WTC11 (cell line): ENCODE data around the gene CCDC141. TPM values are rescaled to one million over a fixed set of nuclear protein-coding genes. Genes with fewer than 3 reads are reported as not detected.

Experiments used
- ATAC-seq: fragments of 200-7000 bp; cut with Tn5 transposase; 2 replicates; pipeline ENCODE4 v1.10.0; 2021; ENCODE audit warnings: mild to moderate bottlenecking, moderate library complexity
- CTCF ChIA-PET: fragments of 300-600 bp; sonication (Branson Sonifier 250); formaldehyde crosslinking; loops from one replicate; lab custom pipeline; 2021; ENCODE audit warnings: antibody characterized with exemption; lab: Charles Lee
- POLR2A ChIA-PET: fragments of 350-600 bp; sonication (Branson Sonifier 250); formaldehyde crosslinking; loops from one replicate; lab custom pipeline; 2021; ENCODE audit warnings: antibody characterized with exemption; lab: Charles Lee
- DNase-seq: peaks from one replicate; pipeline ENCODE4 v3.0.0; 2021; ENCODE audit warnings: low spot score
- H3K27ac Mint-ChIP-seq: 2 replicates; pipeline ENCODE4 v1.8.0; 2021; ENCODE audit warnings: mixed read lengths
- H3K27me3 Mint-ChIP-seq: 2 replicates; pipeline ENCODE4 v1.8.0; 2021; ENCODE audit warnings: low read depth, mild to moderate bottlenecking, moderate library complexity, mixed read lengths
- H3K36me3 Mint-ChIP-seq: 2 replicates; pipeline ENCODE4 v1.8.0; 2021; ENCODE audit warnings: mixed read lengths
- H3K4me1 Mint-ChIP-seq: 2 replicates; pipeline ENCODE4 v1.8.0; 2022; ENCODE audit warnings: mixed read lengths
- H3K4me3 Mint-ChIP-seq: 2 replicates; pipeline ENCODE4 v1.8.0; 2021; ENCODE audit warnings: mild to moderate bottlenecking, moderate library complexity, mixed read lengths
- H3K9me3 Mint-ChIP-seq: 2 replicates; pipeline ENCODE4 v1.8.0; 2021; ENCODE audit warnings: mixed read lengths
- ATF1 ChIP-seq: sonication (generic); formaldehyde crosslinking; IDR thresholded peaks from 2 replicates; pipeline ENCODE4 v1.8.1; 2023; ENCODE audit warnings: mild to moderate bottlenecking, moderate library complexity, missing genetic modification reagents
- IRF2 ChIP-seq: sonication (generic); formaldehyde crosslinking; IDR thresholded peaks from 2 replicates; pipeline ENCODE4 v1.8.0; 2022; ENCODE audit warnings: low read depth, missing genetic modification reagents, borderline replicate concordance
- MYBL2 ChIP-seq: sonication (generic); formaldehyde crosslinking; IDR thresholded peaks from 2 replicates; pipeline ENCODE4 v1.8.1; 2023; ENCODE audit warnings: mild to moderate bottlenecking, moderate library complexity, missing genetic modification reagents
- NFYB ChIP-seq: sonication (generic); formaldehyde crosslinking; conservative IDR thresholded peaks from 2 replicates; pipeline ENCODE4 v1.8.0; 2022; ENCODE audit warnings: low read depth, missing genetic modification reagents
- NR3C1 ChIP-seq: sonication (generic); formaldehyde crosslinking; conservative IDR thresholded peaks from 2 replicates; pipeline ENCODE4 v1.8.1; 2023; ENCODE audit warnings: low read depth, mild to moderate bottlenecking, missing genetic modification reagents
- SMAD3 ChIP-seq: sonication (generic); formaldehyde crosslinking; IDR thresholded peaks from 2 replicates; pipeline ENCODE4 v1.8.0; 2022; ENCODE audit warnings: missing genetic modification reagents, mild to moderate bottlenecking, borderline replicate concordance
- ZNF219 ChIP-seq: sonication (generic); formaldehyde crosslinking; IDR thresholded peaks from 2 replicates; pipeline ENCODE4 v1.8.0; 2023; ENCODE audit warnings: missing genetic modification reagents, mild to moderate bottlenecking, borderline replicate concordance
- ZNF671 ChIP-seq: fragments of 250-450 bp; sonication (Bioruptor Pico); IDR thresholded peaks from 2 replicates; pipeline ENCODE4 v1.8.0; 2021; ENCODE audit warnings: mild to moderate bottlenecking
- total RNA-seq: library from RNA; stranded (reverse); gene quantifications from 3 replicates; pipeline ENCODE4 v1.2.3, GENCODE V29; 2021
- TF ChIP-seq, protein P1 (sequence below): sonication (generic); formaldehyde crosslinking; IDR thresholded peaks from 2 replicates; pipeline ENCODE4 v1.8.0; 2022; ENCODE audit warnings: mild to moderate bottlenecking, missing genetic modification reagents
- TF ChIP-seq, protein P2 (sequence below): sonication (generic); formaldehyde crosslinking; IDR thresholded peaks from 2 replicates; pipeline ENCODE4 v1.8.1; 2023; ENCODE audit warnings: mild to moderate bottlenecking, missing genetic modification reagents, moderate library complexity
- TF ChIP-seq, protein P3 (sequence below): sonication (generic); formaldehyde crosslinking; IDR thresholded peaks from 2 replicates; pipeline ENCODE4 v1.8.0; 2022; ENCODE audit warnings: missing genetic modification reagents
- TF ChIP-seq, protein P4 (sequence below): sonication (generic); formaldehyde crosslinking; IDR thresholded peaks from 2 replicates; pipeline ENCODE4 v1.8.0; 2022; ENCODE audit warnings: mild to moderate bottlenecking, missing genetic modification reagents
- TF ChIP-seq, protein P5 (sequence below): sonication (generic); formaldehyde crosslinking; IDR thresholded peaks from 2 replicates; pipeline ENCODE4 v1.8.0; 2022; ENCODE audit warnings: mild to moderate bottlenecking, missing genetic modification reagents
- TF ChIP-seq, protein P6 (sequence below): sonication (generic); formaldehyde crosslinking; conservative IDR thresholded peaks from 2 replicates; pipeline ENCODE4 v1.8.1; 2023; ENCODE audit warnings: mild to moderate bottlenecking, low read depth, missing genetic modification reagents, moderate library complexity

Gene CCDC141
- total RNA-seq, 1 experiment from 2014 or later, result 8.5 TPM

DNA sequence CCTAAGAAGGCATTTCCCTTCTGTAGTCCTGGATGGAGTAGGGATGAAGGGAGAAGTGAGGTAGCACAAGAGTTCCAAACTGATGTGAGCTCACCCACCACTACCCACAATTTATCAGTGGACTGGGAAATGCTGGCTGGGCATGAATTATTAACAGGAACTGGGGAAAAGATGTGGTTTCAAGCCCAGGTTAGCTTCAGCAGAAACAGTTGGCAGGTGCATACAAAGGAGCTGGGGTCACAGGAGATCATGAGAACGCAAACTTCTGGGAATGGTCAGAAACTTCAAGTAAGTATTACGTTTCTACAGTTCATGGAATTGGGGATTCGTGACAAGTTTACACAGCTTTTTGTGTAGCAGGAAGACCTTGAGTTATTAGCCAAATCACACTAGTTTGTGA lies 5.4 kb downstream of the CCDC141 start (continued):
- TF ChIP-seq, protein P1, sequence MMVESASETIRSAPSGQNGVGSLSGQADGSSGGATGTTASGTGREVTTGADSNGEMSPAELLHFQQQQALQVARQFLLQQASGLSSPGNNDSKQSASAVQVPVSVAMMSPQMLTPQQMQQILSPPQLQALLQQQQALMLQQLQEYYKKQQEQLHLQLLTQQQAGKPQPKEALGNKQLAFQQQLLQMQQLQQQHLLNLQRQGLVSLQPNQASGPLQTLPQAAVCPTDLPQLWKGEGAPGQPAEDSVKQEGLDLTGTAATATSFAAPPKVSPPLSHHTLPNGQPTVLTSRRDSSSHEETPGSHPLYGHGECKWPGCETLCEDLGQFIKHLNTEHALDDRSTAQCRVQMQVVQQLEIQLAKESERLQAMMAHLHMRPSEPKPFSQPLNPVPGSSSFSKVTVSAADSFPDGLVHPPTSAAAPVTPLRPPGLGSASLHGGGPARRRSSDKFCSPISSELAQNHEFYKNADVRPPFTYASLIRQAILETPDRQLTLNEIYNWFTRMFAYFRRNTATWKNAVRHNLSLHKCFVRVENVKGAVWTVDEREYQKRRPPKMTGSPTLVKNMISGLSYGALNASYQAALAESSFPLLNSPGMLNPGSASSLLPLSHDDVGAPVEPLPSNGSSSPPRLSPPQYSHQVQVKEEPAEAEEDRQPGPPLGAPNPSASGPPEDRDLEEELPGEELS (CRISPR knock-in tag), result no peak
- TF ChIP-seq, protein P2, sequence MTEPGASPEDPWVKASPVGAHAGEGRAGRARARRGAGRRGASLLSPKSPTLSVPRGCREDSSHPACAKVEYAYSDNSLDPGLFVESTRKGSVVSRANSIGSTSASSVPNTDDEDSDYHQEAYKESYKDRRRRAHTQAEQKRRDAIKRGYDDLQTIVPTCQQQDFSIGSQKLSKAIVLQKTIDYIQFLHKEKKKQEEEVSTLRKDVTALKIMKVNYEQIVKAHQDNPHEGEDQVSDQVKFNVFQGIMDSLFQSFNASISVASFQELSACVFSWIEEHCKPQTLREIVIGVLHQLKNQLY (CRISPR knock-in tag), result no peak

DNA sequence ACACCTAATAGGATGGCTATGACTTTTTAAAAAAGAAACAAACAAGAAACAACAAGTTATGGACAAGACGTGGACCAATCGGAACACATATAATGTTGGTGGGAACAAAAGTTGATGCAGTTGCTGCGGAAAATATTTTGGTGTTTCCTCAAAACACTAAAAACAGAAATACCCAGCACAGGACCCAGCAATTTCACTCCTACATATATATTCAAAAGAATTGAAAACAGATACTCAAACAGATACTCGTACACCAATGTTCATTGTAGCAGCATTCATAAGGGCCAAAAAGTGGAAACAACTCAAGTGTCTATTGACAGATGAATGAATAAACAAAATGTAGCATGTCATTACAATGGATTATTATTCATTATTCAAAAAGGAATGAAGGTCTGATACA lies 12.1 kb downstream of the CCDC141 start:
- ChIA-PET CTCF (no interaction called here), POLR2A (no interaction called here)
- ATAC-seq (no peak), DNase-seq (no peak)
- no peaks in the 10 kb centered on the region for H3K27me3 Mint-ChIP-seq
- peaks cover 12% of the 10 kb centered on the region for H3K9me3 Mint-ChIP-seq
- peaks cover 6% of the 10 kb centered on the region; the same call in 1 of the 2 replicates for H3K4me1 Mint-ChIP-seq
- no peak overlapping the region for H3K27ac Mint-ChIP-seq
- H3K36me3 Mint-ChIP-seq, result peaks cover 18% of the 10 kb centered on the region
- TF ChIP-seq, protein P3, sequence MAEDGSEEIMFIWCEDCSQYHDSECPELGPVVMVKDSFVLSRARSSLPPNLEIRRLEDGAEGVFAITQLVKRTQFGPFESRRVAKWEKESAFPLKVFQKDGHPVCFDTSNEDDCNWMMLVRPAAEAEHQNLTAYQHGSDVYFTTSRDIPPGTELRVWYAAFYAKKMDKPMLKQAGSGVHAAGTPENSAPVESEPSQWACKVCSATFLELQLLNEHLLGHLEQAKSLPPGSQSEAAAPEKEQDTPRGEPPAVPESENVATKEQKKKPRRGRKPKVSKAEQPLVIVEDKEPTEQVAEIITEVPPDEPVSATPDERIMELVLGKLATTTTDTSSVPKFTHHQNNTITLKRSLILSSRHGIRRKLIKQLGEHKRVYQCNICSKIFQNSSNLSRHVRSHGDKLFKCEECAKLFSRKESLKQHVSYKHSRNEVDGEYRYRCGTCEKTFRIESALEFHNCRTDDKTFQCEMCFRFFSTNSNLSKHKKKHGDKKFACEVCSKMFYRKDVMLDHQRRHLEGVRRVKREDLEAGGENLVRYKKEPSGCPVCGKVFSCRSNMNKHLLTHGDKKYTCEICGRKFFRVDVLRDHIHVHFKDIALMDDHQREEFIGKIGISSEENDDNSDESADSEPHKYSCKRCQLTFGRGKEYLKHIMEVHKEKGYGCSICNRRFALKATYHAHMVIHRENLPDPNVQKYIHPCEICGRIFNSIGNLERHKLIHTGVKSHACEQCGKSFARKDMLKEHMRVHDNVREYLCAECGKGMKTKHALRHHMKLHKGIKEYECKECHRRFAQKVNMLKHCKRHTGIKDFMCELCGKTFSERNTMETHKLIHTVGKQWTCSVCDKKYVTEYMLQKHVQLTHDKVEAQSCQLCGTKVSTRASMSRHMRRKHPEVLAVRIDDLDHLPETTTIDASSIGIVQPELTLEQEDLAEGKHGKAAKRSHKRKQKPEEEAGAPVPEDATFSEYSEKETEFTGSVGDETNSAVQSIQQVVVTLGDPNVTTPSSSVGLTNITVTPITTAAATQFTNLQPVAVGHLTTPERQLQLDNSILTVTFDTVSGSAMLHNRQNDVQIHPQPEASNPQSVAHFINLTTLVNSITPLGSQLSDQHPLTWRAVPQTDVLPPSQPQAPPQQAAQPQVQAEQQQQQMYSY (CRISPR knock-in tag), result no peak
- TF ChIP-seq, protein P4, sequence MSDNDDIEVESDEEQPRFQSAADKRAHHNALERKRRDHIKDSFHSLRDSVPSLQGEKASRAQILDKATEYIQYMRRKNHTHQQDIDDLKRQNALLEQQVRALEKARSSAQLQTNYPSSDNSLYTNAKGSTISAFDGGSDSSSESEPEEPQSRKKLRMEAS (CRISPR knock-in tag), result no peak
- TF ChIP-seq NR3C1 (CRISPR knock-in tag) (no peak), MYBL2 (CRISPR knock-in tag) (no peak), ZNF671 (CRISPR knock-in tag) (no peak), SMAD3 (CRISPR knock-in tag) (no peak), IRF2 (CRISPR knock-in tag) (no peak), ATF1 (CRISPR knock-in tag) (no peak)
- TF ChIP-seq, protein P5, sequence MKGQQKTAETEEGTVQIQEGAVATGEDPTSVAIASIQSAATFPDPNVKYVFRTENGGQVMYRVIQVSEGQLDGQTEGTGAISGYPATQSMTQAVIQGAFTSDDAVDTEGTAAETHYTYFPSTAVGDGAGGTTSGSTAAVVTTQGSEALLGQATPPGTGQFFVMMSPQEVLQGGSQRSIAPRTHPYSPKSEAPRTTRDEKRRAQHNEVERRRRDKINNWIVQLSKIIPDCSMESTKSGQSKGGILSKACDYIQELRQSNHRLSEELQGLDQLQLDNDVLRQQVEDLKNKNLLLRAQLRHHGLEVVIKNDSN (CRISPR knock-in tag), result no peak
- no peak overlapping the region for H3K4me3 Mint-ChIP-seq

DNA sequence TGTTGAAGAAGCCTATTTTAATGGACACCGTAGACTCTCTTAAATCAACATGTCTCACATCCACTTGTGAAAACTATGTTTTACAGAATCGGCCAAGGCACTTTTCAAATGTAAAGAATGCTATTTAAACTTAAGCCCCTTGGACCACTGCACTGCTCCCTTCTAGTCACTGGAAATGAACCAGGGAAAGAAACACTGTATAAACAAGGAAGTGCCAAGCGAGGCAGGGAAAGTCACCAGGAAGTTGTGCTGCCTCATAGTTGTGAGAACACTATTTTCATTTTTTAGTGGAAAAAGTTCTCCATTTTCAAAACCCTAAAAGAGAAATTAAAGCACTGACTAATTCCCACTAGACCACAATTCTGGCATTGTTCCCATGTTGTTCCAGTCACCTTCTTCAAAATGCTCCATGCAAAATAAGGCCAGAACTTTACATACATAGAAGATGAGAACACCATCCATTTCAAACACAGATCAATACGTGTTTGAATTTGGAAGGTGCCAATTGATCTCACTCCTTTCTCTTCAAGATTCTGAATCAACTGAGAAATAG lies 13.5 kb downstream of the CCDC141 start:
- peaks cover 9% of the 10 kb centered on the region for H3K36me3 Mint-ChIP-seq
- no peak for ATAC-seq

More for the DNA sequence above, 13.5 kb downstream of the CCDC141 start:
- no peak overlapping the region for H3K4me3 Mint-ChIP-seq
- peaks cover 9% of the 10 kb centered on the region for H3K9me3 Mint-ChIP-seq
- no peaks in the 10 kb centered on the region for H3K27me3 Mint-ChIP-seq
- DNase-seq, result no peak
- POLR2A ChIA-PET, result no interaction called here
- H3K27ac Mint-ChIP-seq, result no peak overlapping the region
- CTCF ChIA-PET, result no interaction called here
- H3K4me1 Mint-ChIP-seq, result peaks cover 16% of the 10 kb centered on the region
- TF ChIP-seq NFYB, result no peak
- TF ChIP-seq, protein P6, sequence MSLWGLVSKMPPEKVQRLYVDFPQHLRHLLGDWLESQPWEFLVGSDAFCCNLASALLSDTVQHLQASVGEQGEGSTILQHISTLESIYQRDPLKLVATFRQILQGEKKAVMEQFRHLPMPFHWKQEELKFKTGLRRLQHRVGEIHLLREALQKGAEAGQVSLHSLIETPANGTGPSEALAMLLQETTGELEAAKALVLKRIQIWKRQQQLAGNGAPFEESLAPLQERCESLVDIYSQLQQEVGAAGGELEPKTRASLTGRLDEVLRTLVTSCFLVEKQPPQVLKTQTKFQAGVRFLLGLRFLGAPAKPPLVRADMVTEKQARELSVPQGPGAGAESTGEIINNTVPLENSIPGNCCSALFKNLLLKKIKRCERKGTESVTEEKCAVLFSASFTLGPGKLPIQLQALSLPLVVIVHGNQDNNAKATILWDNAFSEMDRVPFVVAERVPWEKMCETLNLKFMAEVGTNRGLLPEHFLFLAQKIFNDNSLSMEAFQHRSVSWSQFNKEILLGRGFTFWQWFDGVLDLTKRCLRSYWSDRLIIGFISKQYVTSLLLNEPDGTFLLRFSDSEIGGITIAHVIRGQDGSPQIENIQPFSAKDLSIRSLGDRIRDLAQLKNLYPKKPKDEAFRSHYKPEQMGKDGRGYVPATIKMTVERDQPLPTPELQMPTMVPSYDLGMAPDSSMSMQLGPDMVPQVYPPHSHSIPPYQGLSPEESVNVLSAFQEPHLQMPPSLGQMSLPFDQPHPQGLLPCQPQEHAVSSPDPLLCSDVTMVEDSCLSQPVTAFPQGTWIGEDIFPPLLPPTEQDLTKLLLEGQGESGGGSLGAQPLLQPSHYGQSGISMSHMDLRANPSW (CRISPR knock-in tag), result no peak
- TF ChIP-seq ZNF219, result no peak
